HG02852 (cell line): Measurements from ENCODE around the gene GAGE12E.
"Not testable (repeated sequence)": the region's sequence is repeated elsewhere in the genome, so short reads cannot be mapped to it uniquely, and the experiment has no call there.

ENCODE experiments used
- ATAC-seq: cut with Tn5 transposase; IDR thresholded peaks from one replicate; pipeline ENCODE4 v1.9.1; 2021; ENCODE audit warnings: mild to moderate bottlenecking, moderate library complexity; ENCODE audit not compliant: unreplicated experiment

The GAGE12E gene, protein sequence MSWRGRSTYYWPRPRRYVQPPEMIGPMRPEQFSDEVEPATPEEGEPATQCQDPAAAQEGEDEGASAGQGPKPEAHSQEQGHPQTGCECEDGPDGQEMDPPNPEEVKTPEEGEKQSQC

DNA sequence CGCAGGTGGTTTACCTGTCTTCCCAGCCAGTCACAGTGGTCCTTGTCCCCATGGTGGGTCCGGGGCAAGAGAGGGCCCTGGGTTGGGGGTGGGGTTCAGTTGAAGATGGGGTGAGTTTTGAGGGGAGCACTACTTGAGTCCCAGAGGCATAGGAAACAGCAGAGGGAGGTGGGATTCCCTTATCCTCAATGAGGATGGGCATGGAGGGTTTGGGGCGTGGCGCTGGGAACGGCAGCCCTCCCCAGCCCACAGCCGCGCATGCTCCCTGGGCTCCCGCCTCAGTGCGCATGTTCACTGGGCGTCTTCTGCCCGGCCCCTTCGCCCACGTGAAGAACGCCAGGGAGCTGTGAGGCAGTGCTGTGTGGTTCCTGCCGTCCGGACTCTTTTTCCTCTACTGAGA is at the start of gene GAGE12E:
Gene GAGE12E (plus strand): TSS at position 301 of the 400 bp plus-strand sequence. CDS start 1,155 bp downstream, outside the sequence.
- not testable (repeated sequence) for ATAC-seq

DNA sequence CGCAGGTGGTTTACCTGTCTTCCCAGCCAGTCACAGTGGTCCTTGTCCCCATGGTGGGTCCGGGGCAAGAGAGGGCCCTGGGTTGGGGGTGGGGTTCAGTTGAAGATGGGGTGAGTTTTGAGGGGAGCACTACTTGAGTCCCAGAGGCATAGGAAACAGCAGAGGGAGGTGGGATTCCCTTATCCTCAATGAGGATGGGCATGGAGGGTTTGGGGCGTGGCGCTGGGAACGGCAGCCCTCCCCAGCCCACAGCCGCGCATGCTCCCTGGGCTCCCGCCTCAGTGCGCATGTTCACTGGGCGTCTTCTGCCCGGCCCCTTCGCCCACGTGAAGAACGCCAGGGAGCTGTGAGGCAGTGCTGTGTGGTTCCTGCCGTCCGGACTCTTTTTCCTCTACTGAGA is 19.2 kb upstream of the GAGE12E start, which contains the start of gene GAGE12C:
Gene GAGE12C (plus strand): TSS at position 301 of the 400 bp plus-strand sequence. CDS start 1,155 bp downstream, outside the sequence.
- ATAC-seq: not testable (repeated sequence)

DNA sequence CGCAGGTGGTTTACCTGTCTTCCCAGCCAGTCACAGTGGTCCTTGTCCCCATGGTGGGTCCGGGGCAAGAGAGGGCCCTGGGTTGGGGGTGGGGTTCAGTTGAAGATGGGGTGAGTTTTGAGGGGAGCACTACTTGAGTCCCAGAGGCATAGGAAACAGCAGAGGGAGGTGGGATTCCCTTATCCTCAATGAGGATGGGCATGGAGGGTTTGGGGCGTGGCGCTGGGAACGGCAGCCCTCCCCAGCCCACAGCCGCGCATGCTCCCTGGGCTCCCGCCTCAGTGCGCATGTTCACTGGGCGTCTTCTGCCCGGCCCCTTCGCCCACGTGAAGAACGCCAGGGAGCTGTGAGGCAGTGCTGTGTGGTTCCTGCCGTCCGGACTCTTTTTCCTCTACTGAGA is 9.7 kb upstream of the GAGE12E start, which contains the start of gene GAGE12D:
Gene GAGE12D (plus strand): TSS at position 301 of the 400 bp plus-strand sequence. CDS start 1,155 bp downstream, outside the sequence.
- not testable (repeated sequence) for ATAC-seq

- ATAC-seq: not testable (repeated sequence)
These were observed 9.5 kb downstream of the GAGE12E start, which contains the start of gene GAGE12F for GRCh38 chrX:49560542-49560941. Gene GAGE12F, plus strand, starts transcription at chrX:49560842. Its CDS starts 1,155 bp downstream, at chrX:49561997.

DNA sequence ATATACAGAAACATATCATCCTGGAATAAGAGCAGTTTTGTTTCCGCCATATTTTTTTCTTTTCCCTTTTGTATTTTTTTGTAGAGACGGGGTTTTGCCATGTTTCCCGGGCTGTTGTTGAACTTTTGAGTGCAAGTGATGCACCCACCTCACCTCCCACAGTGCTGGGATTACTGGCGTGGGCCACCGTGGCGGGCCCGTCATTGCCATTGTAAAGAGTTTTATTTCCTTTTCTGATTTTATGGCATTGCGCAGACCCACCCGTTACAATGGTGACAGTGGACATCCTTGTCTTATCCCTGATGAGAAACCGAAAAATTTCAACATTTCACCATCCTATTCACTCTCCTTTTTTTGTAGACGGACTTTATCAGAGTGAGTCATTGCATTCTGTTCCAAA is 17.6 kb downstream of the GAGE12E start:
- ATAC-seq: not testable (repeated sequence)

GRCh38 chrX:49569152-49569551 is 18.1 kb downstream of the GAGE12E start:
- ATAC-seq: not testable (repeated sequence)

DNA sequence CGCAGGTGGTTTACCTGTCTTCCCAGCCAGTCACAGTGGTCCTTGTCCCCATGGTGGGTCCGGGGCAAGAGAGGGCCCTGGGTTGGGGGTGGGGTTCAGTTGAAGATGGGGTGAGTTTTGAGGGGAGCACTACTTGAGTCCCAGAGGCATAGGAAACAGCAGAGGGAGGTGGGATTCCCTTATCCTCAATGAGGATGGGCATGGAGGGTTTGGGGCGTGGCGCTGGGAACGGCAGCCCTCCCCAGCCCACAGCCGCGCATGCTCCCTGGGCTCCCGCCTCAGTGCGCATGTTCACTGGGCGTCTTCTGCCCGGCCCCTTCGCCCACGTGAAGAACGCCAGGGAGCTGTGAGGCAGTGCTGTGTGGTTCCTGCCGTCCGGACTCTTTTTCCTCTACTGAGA is 19.0 kb downstream of the GAGE12E start, which contains the start of gene GAGE12G:
Gene GAGE12G (plus strand): TSS at position 301 of the 400 bp plus-strand sequence. CDS start 1,155 bp downstream, outside the sequence.
- not testable (repeated sequence) for ATAC-seq

DNA sequence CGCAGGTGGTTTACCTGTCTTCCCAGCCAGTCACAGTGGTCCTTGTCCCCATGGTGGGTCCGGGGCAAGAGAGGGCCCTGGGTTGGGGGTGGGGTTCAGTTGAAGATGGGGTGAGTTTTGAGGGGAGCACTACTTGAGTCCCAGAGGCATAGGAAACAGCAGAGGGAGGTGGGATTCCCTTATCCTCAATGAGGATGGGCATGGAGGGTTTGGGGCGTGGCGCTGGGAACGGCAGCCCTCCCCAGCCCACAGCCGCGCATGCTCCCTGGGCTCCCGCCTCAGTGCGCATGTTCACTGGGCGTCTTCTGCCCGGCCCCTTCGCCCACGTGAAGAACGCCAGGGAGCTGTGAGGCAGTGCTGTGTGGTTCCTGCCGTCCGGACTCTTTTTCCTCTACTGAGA is 28.6 kb downstream of the GAGE12E start, which contains the start of gene GAGE12H:
Gene GAGE12H (plus strand): TSS at position 301 of the 400 bp plus-strand sequence. CDS start 1,155 bp downstream, outside the sequence.
- ATAC-seq: not testable (repeated sequence)

DNA sequence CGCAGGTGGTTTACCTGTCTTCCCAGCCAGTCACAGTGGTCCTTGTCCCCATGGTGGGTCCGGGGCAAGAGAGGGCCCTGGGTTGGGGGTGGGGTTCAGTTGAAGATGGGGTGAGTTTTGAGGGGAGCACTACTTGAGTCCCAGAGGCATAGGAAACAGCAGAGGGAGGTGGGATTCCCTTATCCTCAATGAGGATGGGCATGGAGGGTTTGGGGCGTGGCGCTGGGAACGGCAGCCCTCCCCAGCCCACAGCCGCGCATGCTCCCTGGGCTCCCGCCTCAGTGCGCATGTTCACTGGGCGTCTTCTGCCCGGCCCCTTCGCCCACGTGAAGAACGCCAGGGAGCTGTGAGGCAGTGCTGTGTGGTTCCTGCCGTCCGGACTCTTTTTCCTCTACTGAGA is 38.1 kb downstream of the GAGE12E start, which contains the start of gene GAGE2A:
Gene GAGE2A (plus strand): TSS at position 301 of the 400 bp plus-strand sequence. CDS start 1,155 bp downstream, outside the sequence.
- not testable (repeated sequence) for ATAC-seq

DNA sequence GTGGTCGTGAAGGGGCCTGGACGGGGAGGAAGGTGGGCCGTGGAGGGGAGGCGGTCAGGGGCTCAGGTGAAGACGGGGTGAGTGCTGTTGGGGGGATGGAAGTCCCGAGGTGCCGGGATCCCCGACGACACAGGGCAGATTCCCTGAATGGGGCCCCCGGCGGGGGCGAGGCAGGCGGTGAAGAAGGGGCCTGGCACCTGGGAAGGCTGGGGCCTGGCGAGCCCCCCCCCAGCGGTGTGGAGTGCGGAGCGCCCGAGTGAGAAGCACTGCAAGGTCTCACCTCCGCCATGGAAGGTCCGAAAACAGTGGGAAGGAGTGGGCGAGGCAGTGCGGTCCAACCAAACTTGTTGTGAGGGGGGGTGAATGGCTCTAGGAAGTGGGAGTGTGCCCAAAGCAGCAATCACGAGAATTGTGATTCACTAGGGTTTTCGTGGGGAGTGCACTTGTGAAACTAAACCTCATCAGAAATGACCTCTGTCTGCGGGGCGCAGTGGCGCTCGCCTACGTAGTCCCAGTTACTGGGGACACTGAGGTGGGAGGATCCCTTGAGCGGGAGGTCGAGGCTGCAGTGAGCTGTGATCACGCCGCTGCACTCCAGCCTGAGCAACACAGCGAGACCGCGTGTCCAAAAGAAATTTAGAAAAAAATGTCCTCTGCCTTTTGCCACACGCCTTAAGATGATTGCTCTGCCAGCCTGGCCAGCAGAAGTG is 38.8 kb downstream of the GAGE12E start:
- ATAC-seq: not testable (repeated sequence)

DNA sequence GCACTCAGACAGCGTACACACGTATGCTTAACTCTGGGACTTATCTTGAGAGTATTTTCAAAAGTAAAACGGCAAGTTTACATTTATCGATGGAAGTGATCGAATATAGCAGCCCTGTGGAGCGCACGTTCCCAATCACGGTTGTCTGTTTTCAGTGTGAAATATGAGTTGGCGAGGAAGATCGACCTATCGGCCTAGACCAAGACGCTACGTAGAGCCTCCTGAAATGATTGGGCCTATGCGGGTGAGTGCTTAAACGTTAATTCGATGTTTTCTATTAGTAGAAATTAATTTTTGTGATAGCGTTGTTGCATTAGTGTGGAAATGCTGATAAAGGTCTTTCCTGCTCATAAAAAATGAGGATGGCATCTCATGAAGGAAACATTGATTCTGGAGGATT is 39.4 kb downstream of the GAGE12E start:
- not testable (repeated sequence) for ATAC-seq

DNA sequence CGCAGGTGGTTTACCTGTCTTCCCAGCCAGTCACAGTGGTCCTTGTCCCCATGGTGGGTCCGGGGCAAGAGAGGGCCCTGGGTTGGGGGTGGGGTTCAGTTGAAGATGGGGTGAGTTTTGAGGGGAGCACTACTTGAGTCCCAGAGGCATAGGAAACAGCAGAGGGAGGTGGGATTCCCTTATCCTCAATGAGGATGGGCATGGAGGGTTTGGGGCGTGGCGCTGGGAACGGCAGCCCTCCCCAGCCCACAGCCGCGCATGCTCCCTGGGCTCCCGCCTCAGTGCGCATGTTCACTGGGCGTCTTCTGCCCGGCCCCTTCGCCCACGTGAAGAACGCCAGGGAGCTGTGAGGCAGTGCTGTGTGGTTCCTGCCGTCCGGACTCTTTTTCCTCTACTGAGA is 47.6 kb downstream of the GAGE12E start, which contains the start of gene GAGE1:
Gene GAGE1 (plus strand): TSS at position 301 of the 400 bp plus-strand sequence. CDS start 1,155 bp downstream, outside the sequence.
- ATAC-seq: not testable (repeated sequence)
